Endometrial microvascular endothelial cells (primary cell): Measurements from ENCODE around the gene CELSR1. TPM values are rescaled to one million over a fixed set of nuclear protein-coding genes. Genes with fewer than 3 reads are reported as not detected.

Experiments
- in situ Hi-C: cut with HindIII; loops from 2 replicates; pipeline ENCODE4 v1.10.0; 2017; ENCODE audit warnings: low sequenced_read_pairs, low pct_unique_long_range_greater_than_20kb; ENCODE audit errors: inconsistent ontology term
- total RNA-seq: library from RNA; depleted of rRNA; stranded (reverse); fragments of >200 nt; gene quantifications from one replicate; pipeline ENCODE4 v1.2.3, GENCODE V29; 2015; ENCODE audit errors: inconsistent ontology term

CELSR1 gene
- total RNA-seq, 1 donor from 2014 or later = 0.19 TPM

DNA sequence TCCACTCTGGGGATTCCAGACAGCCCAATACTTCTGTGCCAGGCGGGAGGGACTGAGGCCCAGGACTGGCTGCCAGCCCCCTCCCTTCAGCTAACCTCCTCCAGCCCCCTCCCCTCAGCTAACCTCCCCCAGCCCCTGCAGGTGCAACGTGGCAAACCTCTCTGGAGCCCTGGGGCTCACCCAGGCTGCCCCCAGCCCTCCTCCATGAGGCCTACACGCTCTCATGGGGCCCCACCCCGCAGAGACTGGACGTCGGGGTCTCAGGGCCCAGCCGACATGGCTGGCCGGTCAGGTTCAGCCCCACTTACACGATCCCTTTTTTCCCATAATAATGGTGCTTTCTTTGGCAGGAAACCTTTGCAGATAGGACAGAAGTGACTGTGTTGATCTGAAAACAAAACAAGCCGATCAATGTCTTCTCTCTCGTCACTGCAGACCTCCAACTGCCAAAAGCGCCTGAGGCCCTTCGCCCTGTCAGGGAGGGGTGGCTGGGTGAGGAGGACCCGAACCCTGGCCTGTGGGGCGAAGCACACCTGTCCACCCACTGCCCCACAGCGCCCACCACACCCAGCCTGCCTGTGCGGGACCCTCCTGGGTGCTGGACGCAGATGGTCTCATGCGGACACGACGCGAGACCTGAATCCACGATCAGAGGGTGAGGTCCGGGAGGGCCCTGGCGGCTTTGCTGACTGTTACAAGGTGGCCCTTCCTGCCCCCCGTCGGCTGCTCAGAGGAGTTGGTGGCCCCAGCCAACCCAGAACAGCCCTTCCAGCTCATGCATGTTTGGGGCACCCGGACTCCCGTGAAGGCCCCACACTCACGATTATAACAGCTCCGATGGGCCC is 168.3 kb downstream of the CELSR1 start:
- in situ Hi-C loops = no loop called here

GRCh38 chr22:46368422-46368821 is 169.0 kb downstream of the CELSR1 start:
- in situ Hi-C loops = no loop called here

GRCh38 chr22:46367707-46368191 is 169.7 kb downstream of the CELSR1 start:
- in situ Hi-C loops = no loop called here

DNA sequence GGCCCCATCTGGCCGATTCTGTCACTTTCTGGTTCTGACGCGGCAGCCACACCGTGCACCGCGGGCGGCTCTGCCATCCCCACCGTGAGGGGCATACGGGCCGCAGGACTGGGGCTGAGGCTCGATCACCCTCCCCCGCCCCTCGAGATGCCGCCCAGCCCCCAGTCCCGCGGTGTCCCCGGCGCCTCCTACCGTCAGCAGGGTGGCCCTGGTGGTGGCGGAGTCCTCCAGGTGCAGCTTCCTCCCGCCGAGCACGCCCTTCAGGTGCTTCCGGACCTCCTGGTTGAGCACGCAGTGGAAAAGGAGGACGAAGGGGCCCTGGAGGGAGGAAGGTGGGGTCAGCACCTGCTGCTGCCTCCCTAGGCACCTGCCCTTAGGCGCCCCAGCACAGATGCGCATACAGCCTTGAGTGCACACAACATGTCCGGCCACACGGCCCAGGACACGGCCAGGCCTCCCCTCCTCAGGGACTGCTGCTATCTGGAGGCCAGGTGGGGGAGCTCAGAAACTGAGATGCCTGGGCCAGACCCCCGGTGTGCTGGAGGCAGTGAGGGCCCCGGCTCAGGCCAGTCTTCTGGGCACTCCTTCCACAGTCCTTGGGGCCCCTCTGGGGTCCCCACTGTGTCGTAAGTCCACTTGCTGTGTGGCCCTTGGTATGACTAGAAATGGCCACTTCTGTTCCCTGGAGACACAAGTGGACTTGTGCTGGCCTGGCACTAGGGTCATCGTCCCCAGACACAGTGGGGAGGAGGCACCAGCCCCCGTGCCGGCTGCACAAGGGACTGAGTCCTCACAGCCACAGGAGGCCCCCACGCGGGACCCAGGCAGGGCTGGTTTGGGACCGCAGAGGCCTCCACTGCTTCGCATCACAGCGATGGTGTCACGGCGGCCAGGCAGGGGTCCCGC is 170.4 kb downstream of the CELSR1 start:
- in situ Hi-C loops = no loop called here

DNA sequence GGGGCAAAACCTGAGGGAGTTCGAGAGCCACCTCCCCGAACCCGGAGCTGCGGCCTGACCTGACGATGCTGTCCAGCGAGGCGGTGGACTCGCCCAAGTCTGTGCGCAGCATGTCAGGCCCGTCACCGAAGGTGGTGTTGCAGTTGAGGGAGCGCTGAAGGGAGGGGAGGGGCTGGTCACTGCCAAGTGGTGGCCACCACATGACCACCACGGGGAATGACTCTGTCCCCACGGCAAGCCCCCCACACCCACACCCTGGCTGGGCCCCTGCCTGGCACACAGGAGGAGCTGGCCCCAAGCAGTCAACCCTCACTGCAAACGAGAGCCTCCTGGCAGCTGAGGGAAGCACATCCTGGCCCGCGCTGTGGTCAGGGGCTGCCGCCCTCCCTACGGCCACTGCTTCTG is 171.1 kb downstream of the CELSR1 start:
- in situ Hi-C loops = no loop called here

GRCh38 chr22:46365166-46365624 is 172.2 kb downstream of the CELSR1 start:
- in situ Hi-C loops = no loop called here

DNA sequence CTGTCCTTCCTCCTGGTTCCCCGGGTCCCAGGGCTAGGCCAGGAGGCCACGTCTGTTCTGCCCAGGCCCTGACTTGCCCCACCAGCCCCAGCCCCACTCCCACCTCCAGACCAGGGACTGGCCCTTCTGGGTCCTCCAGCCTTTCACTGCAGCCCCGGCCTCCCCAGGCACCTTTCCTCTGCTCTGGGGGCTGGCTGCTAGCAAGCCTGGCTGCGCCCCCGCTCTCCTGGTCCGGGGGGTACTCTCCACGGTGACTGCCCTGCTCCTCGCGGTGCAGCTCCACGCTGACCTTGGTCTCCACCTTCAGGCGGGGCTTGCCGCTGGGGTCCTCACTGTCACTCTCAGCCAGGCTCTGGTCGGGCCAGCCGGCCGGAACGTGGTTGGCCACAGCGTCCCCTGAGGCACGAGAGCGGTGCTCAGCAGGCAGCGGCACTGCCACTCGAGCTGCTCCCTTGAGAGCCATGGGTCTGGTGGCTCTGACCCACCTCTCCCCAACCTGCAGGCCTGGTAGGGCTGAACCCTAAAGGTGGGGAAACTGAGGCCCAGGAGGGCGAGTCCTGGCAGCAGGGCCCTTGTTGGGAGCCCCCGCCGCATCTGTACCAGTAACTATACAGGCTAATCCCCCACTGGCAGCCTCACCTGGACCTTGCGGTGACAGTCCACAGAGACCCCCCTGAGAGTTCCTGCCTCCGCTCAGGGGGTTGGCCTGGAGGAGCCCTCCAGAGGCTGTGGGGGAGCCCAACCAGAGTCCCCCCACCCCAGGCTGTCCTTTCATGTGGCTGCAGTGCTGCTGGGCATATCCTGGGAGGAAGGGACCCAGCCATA is 172.9 kb downstream of the CELSR1 start:
- in situ Hi-C loops = no loop called here

DNA sequence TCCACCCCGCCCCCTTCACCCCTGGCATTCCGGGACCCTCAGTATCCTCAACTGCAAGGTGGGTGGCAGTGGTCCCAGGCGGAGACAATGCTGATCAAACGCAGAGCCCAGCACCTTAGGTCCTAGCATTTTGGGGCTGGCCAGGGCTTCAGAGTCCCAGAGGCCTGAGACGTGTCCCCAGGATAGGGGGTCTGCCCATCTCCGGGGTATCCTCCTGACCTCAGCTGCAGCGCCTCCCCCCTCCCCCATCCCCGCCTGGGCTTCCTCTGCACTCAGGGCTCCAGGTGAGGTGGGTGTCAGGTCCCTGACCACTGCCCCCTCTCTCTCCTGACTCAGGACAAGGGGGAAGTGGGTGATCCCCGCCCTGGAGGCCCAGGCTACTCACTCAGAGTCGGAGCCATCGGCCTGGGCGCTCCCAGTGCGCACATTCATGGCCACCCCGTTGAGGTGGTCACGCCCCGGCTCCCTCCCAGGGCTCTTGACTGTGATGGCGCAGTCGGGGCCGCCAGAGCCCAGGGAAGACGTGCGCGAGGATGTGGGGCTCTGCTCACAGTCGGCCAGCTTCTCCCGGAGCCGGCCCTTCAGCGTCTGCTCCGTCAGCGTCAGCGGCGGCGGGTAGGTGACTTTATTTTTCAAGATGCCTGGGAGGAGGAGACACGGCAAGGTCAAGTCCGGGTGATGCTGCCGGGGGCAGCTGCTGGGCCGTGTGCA is 173.7 kb downstream of the CELSR1 start:
- in situ Hi-C loops = no loop called here

GRCh38 chr22:46362934-46363515 is 174.4 kb downstream of the CELSR1 start:
- in situ Hi-C loops = no loop called here

- in situ Hi-C loops = no loop called here
Measured at GRCh38 chr22:46362203-46362933, 175.1 kb downstream of the CELSR1 start.

- in situ Hi-C loops = no loop called here
Measured at GRCh38 chr22:46361826-46362202, 175.6 kb downstream of the CELSR1 start.

- in situ Hi-C loops = no loop called here
Measured at GRCh38 chr22:46360891-46361290, 176.5 kb downstream of the CELSR1 start.

- in situ Hi-C loops = no loop called here
Measured at GRCh38 chr22:46360097-46360496, 177.3 kb downstream of the CELSR1 start.

GRCh38 chr22:46359362-46359761 is 178.1 kb downstream of the CELSR1 start:
- in situ Hi-C loops = no loop called here

DNA sequence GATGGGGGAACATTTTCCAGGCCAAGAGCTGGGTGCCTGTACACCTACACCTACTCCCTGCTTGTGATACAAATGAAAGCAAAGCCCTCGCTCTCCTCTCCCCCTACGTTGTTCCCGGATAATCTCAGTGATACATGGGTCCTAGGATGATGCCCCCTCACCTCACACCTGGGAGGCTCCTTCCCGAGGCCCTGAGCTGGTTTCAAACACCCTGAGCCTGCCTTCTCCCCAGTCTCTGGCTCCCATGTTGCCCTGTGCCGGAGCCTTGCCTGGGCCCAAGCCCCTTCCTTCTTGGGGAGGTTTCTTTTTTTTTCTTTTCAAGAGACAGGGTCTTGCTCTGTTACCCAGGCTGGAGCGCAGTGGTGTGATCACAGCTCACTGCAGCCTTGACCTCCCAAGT is 178.7 kb downstream of the CELSR1 start:
- in situ Hi-C loops = no loop called here

- in situ Hi-C loops = no loop called here
Measured at GRCh38 chr22:46357711-46358520, 179.5 kb downstream of the CELSR1 start.
